ENCODE results near the gene DENND2A. TPM values are rescaled to one million over a fixed set of nuclear protein-coding genes. Genes with fewer than 3 reads are reported as not detected.

Gene DENND2A
- total and polyA plus RNA-seq, 2 of the 4 experiments (the other 2 are of a cell fraction): 7.5 to 10.3 TPM

- no peak for DNase-seq
- CTCF ChIA-PET: no interaction called here
- H2AK5ac ChIP-seq (ENCODE audit: low read depth, low read length): peak overlapping the region; percentile 14; the same call in 1 of the 2 replicates
- no peaks in the 10 kb centered on the region for H3K9me3 ChIP-seq (ENCODE audit: control insufficient read depth, insufficient read depth, low read length)
- no peak overlapping the region for H4K91ac ChIP-seq (ENCODE audit: insufficient read depth, low read depth, low read length)
- no peak overlapping the region for H3K9ac ChIP-seq (ENCODE audit: low read depth, low read length)
- H2BK15ac ChIP-seq (ENCODE audit: low read depth, low read length): no peak overlapping the region
- no peak overlapping the region for H3K4me3 ChIP-seq (ENCODE audit: insufficient read depth, low read depth, low read length)
- in situ Hi-C loops (cut with MboI; ENCODE audit: low sequenced_read_pairs) (no loop called here), intact Hi-C loops (cut with micrococcal nuclease) (no loop called here), dilution Hi-C loops (cut with HindIII; ENCODE audit: low sequenced_read_pairs, unreplicated experiment) (no loop called here)
- no peak overlapping the region for H2AK9ac ChIP-seq (replicated peaks; ENCODE audit: low read depth, low read length, poor library complexity)
- no peak overlapping the region for H2BK5ac ChIP-seq (ENCODE audit: low read depth, low read length, poor library complexity, severe bottlenecking)
- no peak overlapping the region for H4K5ac ChIP-seq (ENCODE audit: low read depth, low read length)
- peaks cover 4% of the 10 kb centered on the region; the same call in 1 of the 2 replicates for H3K4me1 ChIP-seq (ENCODE audit: control insufficient read depth, insufficient read depth, low read length)
- peaks cover 4% of the 10 kb centered on the region; the same call in 1 of the 2 replicates for H4K20me1 ChIP-seq (ENCODE audit: insufficient read depth, low read length)
- POLR2A ChIA-PET (ENCODE audit: unreplicated experiment): no interaction called here
- no peak for ATAC-seq (ENCODE audit: low read depth)
- H4K8ac ChIP-seq (ENCODE audit: low read depth in 2 of 2, low read length in 2 of 2): no peak overlapping the region
- H3K23ac ChIP-seq (ENCODE audit: low read depth, low read length): no peak overlapping the region
- H3K79me1 ChIP-seq (ENCODE audit: low read depth in 1 of 2, low read length in 2 of 2): no peaks in the 10 kb centered on the region; a peak in 1 of 4 replicates
- no peak overlapping the region for H2BK20ac ChIP-seq (ENCODE audit: low read depth, low read length)
- peaks cover 13% of the 10 kb centered on the region for H3K9me1 ChIP-seq (ENCODE audit: insufficient read depth, low read length)
- H3K14ac ChIP-seq (replicated peaks; ENCODE audit: low read depth, low read length): no peak overlapping the region
- H3K4ac ChIP-seq (ENCODE audit: low read depth, low read length): no peak overlapping the region
- no peak overlapping the region for H3K4me2 ChIP-seq (ENCODE audit: low read depth, low read length)
- TF ChIP-seq MAZ (IDR thresholded peaks at IDR 0.05; ENCODE audit: borderline replicate concordance, low read depth, low read length) (no peak), BHLHE40 (IDR thresholded peaks at IDR 0.05; ENCODE audit: low read depth, low read length) (no peak), MXI1 (IDR thresholded peaks at IDR 0.05; ENCODE audit: borderline replicate concordance, low read depth, low read length) (no peak), RAD21 (IDR thresholded peaks at IDR 0.05; ENCODE audit: low read length) (no peak), FOS (IDR thresholded peaks at IDR 0.05; ENCODE audit: low read depth, low read length) (no peak), CHD1 (IDR thresholded peaks at IDR 0.05; ENCODE audit: low read depth, low read length) (no peak), USF2 (IDR thresholded peaks at IDR 0.05; ENCODE audit: low read depth, low read length) (no peak), POLR2A (IDR thresholded peaks at IDR 0.05; ENCODE audit: low read depth, low read length) (no peak), MAFK (IDR thresholded peaks at IDR 0.05; ENCODE audit: low read depth, low read length) (no peak), CEBPB (IDR thresholded peaks at IDR 0.05; ENCODE audit: low read depth, low read length) (no peak), SMC3 (IDR thresholded peaks at IDR 0.05; ENCODE audit: low read depth, low read length) (no peak), ELK1 (IDR thresholded peaks at IDR 0.05; ENCODE audit: borderline replicate concordance, low read depth, low read length) (no peak)
- H3K27me3 ChIP-seq (ENCODE audit: control insufficient read depth, insufficient read depth, low read length): no peaks in the 10 kb centered on the region
- 81% methylated on average over 4 of the region's 10 CpGs; no CpG with 5 or more reads in 1 of the 2 experiments for WGBS, 2 experiments (ENCODE audit: extremely low coverage in 2 of 2, insufficient read length in 1 of 2)
- no peak overlapping the region for H3K56ac ChIP-seq (ENCODE audit: extremely low read depth, insufficient read depth, low read length)
- BruUV-seq (replicated peaks): no TSS peak
- H3K36me3 ChIP-seq (ENCODE audit: control insufficient read depth, insufficient read depth, low read length): peaks cover 33% of the 10 kb centered on the region
- peak overlapping the region; percentile 39 for H2AFZ ChIP-seq (replicated peaks; ENCODE audit: low read length, poor library complexity)
- no peak overlapping the region for H2BK120ac ChIP-seq (ENCODE audit: low read depth, low read length)
- no peak overlapping the region for H3K18ac ChIP-seq (ENCODE audit: low read depth, low read length)
- no peak overlapping the region for H3K27ac ChIP-seq (ENCODE audit: insufficient read depth, low read length)
These were observed 114.9 kb downstream of the DENND2A start for GRCh38 chr7:140525743-140526142.

All from IMR-90 (cell line).